ENCODE measurements around the gene KCNH2.

GRCh38 chr7:150965273-150965830 is 12.8 kb downstream of the KCNH2 start:
- TF ChIP-seq POLR2A (IDR thresholded peaks at IDR 0.05; ENCODE audit: low read depth, low read length): no peak
- TF ChIP-seq TAF1 (IDR thresholded peaks at IDR 0.05; ENCODE audit: low read depth, low read length): no peak
- TF ChIP-seq POLR2AphosphoS5 (IDR thresholded peaks at IDR 0.05; ENCODE audit: low read depth, low read length): no peak
- TF ChIP-seq PAX5 (IDR thresholded peaks at IDR 0.05; ENCODE audit: insufficient read depth, low read length, severe bottlenecking): no peak
